Measurements from ENCODE around the gene STK35.

DNA sequence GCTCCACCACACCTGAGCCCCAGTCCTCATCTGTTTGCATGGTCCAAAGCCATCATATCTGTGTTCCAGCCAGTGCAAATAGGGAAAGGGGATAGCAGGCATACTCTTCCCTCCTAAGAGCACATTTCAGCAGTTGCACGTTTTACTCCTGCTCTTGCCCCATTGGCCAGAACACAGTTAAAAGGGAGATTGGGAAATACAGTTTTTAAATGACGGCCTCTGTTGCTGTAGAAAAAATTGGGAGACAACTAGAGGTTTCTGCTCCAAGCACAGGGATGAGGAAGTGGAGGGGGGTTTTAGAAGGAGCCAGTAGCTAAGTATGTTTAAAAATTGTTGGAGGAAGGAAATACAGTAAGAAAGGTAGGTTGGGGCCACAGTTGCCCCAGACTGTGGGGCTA lies 14.6 kb upstream of the STK35 start:
- TF ChIP-seq, protein P1, sequence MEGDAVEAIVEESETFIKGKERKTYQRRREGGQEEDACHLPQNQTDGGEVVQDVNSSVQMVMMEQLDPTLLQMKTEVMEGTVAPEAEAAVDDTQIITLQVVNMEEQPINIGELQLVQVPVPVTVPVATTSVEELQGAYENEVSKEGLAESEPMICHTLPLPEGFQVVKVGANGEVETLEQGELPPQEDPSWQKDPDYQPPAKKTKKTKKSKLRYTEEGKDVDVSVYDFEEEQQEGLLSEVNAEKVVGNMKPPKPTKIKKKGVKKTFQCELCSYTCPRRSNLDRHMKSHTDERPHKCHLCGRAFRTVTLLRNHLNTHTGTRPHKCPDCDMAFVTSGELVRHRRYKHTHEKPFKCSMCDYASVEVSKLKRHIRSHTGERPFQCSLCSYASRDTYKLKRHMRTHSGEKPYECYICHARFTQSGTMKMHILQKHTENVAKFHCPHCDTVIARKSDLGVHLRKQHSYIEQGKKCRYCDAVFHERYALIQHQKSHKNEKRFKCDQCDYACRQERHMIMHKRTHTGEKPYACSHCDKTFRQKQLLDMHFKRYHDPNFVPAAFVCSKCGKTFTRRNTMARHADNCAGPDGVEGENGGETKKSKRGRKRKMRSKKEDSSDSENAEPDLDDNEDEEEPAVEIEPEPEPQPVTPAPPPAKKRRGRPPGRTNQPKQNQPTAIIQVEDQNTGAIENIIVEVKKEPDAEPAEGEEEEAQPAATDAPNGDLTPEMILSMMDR (IDR thresholded peaks at IDR 0.05) = no peak
- TF ChIP-seq ZFX (IDR thresholded peaks at IDR 0.05; ENCODE audit: borderline replicate concordance) = no peak
